GM21619 (cell line): ENCODE data around the gene ZNF407.

Experiments
- ATAC-seq: cut with Tn5 transposase; IDR thresholded peaks from one replicate; pipeline ENCODE4 v1.9.1; 2021; ENCODE audit not compliant: unreplicated experiment

Gene ZNF407

GRCh38 chr18:74587441-74587840 is 10.2 kb upstream of the ZNF407 start:
- no peak for ATAC-seq

GRCh38 chr18:74589021-74589420 is 8.6 kb upstream of the ZNF407 start:
- no peak for ATAC-seq

GRCh38 chr18:74589811-74590210 is 7.9 kb upstream of the ZNF407 start:
- ATAC-seq: no peak

GRCh38 chr18:74590671-74591070 is 7.0 kb upstream of the ZNF407 start:
- no peak for ATAC-seq

DNA sequence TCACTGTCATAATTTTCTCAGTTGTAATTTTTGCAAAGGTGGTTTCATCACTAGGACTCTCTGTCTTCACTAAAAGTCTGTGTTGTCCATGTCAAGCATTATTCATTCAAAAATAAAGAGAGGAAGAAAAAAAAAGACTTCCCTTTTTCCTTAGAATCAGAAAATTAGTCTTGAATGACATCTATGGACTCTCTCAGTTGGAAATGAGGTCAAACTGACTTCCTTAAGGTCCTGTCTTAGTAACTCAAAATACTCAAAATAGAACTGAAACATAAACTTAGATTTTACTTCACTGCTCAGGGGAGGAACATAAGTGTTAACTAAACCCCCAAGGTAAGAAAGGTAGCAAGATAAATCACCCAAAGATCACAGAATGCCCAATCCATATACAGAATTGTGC is 2.2 kb upstream of the ZNF407 start:
- ATAC-seq: no peak

- ATAC-seq: peak; percentile 35
These were observed 522 bp upstream of the ZNF407 start for GRCh38 chr18:74597034-74597661.

DNA sequence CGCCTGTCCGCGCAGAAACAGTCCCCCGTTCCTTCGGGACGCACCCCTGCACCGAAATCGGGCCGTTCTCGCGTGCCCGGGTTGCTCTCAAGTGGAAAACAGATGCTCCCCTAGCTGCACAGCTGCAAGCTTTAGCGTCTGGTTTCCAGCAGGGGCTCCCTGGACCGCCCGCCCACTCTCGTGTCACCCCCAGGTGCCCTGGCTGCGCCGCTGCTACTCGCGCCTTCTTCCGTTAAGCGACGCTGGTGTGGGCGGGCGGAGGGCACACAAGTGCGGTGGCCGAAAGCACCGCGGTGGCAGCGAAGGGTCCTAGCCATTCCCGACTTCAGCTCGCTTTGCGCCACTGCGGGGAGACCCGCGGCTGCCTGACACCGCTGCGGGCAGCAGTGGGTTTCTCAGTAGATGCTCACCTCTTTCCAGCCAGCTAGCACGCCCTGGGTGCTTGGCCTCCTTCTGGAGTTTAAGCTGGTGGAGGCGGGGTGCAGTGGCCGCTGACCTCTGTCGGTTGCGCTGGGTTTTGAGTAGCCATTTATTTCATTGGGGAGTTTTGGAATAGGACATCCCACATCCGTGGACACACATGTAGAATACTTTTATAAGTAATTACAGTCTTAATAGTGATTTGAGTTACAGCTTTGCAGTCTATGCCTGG is 806 bp downstream of the ZNF407 start:
- ATAC-seq: peak; percentile 55

DNA sequence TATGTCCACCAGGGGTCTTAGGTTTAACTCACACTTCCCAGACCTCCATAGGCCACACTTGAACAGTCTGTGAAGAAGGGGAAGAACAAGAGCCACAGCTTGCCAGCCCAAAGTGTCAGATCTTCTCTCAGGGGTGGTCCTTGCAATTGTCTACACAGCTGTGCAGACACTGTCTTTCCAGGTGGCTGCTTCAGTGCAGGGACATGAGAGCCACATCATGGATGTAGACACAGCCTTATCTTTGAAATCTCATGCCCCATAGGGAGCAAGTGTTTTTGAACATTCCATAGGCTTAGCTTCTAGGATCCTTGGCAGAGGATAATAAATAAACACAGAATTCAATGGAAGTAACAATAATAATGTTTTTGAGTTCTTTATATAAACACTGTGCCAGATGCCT is 6.7 kb downstream of the ZNF407 start:
- ATAC-seq: no peak

GRCh38 chr18:74604774-74605173 is 7.1 kb downstream of the ZNF407 start:
- ATAC-seq: no peak

DNA sequence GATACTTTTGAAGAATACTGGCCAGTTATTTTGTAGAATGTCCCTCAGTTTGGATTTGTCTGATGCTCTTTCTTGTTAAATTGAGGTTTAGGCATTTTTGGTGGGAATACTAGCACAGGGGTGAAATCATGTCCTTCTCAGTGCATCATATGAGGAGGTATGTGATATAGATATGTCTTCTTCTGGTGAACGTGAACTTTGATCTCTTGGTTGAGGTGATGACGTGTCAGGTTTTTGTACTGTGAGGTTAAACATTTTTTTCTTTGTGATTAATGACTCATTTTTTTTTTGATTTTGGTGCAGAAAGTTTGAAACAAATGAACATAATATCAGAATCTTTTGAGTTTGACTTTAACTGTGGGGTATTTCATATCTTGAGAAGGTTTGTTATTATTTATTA is 11.0 kb downstream of the ZNF407 start:
- ATAC-seq: no peak

- ATAC-seq: no peak
These were observed 11.9 kb downstream of the ZNF407 start for GRCh38 chr18:74609535-74609934.

DNA sequence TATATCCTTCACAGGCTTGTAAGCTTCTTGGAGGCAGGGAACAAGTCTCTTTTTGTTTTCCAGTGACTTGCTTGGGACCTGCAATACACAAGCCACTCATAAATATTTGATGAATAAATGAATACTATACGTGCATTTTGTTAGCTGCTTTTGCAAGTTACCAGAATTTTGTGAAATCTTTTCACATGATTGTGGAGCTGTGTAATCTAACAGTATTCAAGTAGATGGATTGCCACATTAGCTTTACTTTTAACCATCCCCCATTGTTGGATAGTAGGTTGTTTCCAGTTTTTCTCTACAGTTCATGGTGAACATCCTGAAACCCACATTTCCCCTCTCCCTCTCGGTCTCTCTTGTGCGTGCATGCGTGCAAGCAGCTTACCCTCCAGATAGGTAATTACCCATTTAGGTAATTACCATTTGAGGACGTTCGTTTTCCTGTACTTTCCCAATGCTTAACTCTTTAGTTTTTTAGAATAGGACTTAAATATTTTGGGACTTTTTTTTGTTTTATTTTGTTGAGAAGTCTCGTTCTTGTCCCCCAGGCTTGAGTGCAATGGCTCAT is 12.5 kb downstream of the ZNF407 start:
- ATAC-seq: no peak

DNA sequence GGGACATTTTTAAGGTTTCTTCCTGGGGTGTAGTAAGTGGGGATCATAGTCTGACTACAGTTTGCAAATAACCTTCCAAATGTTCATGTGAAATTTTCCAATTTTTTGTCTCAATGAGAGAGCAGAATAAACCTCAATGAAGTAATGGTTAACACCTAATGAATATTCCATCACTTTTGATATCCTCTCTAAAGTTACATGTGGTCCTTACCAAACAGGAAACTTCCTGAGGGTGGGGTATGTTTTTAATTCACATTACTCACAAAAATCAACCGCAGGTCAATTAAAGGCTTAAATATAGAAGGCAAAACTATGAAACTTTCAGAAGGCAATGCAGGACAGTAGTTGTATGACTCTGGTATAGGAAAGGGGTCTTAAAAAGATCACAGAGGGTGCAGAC is 13.2 kb downstream of the ZNF407 start:
- ATAC-seq: no peak

DNA sequence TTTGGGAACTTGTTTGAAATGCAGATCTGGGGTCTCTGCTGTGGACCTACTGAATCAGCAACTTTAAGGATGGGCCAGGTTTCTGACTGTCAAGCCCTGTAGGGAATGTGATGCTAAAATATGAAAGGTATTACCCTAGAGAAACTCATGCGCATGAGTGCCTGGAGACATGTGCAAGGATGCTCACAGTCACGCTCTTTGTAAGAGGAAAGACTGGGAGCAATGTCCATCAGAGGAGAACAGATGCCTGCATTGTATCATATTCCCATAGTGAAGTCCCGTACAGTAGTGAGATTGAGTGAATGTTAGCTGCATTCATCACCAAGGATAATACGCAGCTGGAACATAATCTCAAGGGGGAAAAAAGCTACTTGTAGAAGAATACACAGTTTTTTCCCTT is 14.1 kb downstream of the ZNF407 start:
- ATAC-seq: no peak

DNA sequence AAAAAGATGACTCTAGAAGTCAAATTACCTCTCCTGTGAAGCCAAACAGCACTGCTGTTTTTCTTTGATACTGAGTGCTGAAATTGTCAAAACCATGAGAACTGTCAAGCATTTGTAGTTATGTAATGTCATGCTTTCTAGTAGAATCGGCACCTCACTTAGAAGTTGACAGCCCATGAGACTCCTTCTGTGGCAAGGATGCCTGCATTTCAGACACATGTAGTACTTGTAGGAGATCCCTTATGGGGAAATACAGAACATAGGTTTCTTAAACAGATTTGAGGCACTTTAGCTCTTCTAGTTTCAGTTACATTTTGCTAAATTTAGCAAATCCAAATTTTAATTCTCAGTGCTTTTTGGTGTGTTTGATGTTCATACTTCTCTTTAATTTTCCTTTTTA is 15.7 kb downstream of the ZNF407 start:
- ATAC-seq: no peak

DNA sequence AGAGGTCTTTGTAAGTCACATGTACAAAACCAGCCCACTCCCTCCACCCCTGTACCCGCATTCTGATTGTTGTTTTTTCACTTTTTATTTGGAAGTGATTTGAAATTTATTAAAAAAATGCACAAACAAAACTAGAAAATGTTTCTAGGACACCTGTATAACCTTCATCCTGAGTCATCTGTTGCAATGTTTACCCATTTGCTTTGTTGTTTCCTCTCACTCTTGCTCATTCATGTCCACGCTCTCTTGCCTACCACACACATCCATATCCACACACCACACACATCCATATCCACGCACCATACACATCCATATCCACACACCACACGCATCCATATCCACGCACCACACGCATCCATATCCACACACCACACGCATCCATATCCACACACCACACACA is 18.8 kb downstream of the ZNF407 start:
- ATAC-seq: no peak

DNA sequence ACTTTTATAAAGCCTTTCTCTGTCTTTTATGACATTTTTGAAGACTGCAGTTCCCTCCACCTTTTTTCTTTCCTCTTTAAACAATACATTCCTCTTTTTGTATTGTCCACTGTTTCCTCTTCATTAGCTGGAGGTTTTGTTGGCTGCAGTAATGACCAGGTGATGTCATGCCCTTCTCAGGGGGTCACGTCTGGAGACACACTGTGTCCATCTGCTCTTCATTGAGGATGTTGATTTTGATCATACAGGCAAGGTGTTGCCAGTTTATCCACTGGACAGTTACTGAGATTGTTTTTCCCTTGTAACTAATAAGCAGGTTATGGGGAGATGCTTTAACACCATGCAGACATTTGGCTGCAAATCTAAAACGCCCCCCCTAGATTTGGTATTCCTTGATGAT is 19.8 kb downstream of the ZNF407 start:
- no peak for ATAC-seq

- ATAC-seq: no peak
These were observed 24.4 kb downstream of the ZNF407 start for GRCh38 chr18:74622072-74622471.

DNA sequence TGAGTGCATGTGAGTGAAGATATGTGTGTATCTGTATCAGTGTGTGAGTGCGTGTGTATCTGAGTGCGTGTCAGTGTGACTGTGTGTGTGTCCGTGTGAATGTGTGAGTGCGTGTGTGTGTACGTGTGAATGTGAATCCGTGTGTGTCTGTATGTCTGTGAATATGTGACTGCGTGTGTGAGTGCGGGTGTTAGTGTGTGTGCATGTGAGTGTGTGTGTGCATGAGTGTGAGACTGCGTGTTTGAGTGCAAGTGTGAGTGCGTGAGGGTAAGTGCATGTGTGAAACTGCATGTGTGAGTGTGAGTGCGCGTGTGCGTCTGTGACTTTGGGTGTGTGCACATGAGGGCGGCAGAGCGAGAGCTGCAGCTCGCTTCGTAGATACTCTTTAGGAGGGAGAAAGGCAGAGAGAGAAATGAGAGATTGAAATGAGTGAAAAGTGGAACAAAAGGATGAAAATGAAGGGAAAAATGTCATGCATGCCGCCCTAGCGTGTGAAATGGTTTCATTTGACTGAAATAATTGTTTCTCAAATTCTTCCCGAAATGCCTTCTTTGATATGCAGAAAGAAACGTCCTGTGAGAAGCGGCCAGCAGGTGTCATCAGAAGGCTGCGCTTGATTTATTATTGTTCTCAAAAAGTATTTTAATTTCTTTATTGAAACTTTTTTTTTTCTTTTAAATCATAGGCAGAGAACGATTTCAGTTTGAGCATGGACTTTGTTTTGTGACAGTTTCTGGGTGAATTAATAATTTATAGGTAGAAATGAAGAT is 25.6 kb downstream of the ZNF407 start:
- ATAC-seq: no peak

DNA sequence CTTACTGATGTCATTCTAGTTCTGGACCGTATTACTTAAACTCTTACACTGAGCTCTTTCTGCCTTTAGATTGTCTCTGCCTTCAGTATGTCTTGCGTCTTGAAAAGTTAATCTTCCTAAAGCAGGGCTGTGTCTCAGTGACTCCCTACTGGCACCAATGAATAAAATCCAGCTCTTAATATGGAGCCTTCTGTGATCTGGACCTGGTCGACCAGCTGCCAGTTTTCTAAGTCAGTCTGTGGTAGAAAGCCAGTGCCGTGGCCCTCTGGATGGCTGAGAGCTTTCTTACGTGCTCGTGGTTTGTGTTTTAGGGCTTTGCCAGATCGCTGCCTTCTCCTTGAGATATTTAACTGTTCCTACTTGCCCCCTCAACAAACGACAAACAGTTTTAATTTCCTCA is 26.8 kb downstream of the ZNF407 start:
- no peak for ATAC-seq

GRCh38 chr18:74625157-74625556 is 27.5 kb downstream of the ZNF407 start:
- ATAC-seq: no peak
